Measurements from ENCODE around the gene SHROOM2. TPM values are rescaled to one million over a fixed set of nuclear protein-coding genes. Genes with fewer than 3 reads are reported as not detected.

SHROOM2 gene
- total and polyA plus RNA-seq, 7 donors: 0.05 to 0.47 (median 0.12) TPM

GRCh38 chrX:9844936-9845577 is 58.8 kb downstream of the SHROOM2 start:
- no peaks in the 10 kb centered on the region for H3K4me1 ChIP-seq
- intact Hi-C loops (cut with DNase I): no loop called here
- no peak overlapping the region for H3K27ac ChIP-seq
- no peaks in the 10 kb centered on the region for H3K27me3 ChIP-seq (ENCODE audit: insufficient read depth in 3 of 3, low read length in 2 of 3)
- H3K36me3 ChIP-seq (ENCODE audit: insufficient read depth in 1 of 2, low read depth in 1 of 2): no peaks in the 10 kb centered on the region
- WGBS, 3 donors: 70 to 80% (median 75%) methylated on average over 7 of the region's 7 CpGs
- ATAC-seq: no peak
- no peak for DNase-seq
- TF ChIP-seq CTCF (IDR thresholded peaks at IDR 0.05): no peak
- no peaks in the 10 kb centered on the region for H3K9me3 ChIP-seq
- H3K4me3 ChIP-seq: no peak overlapping the region

- DNase-seq (no peak), ATAC-seq (no peak)
- Histone ChIP-seq H3K36me3 (ENCODE audit: insufficient read depth in 1 of 2, low read depth in 1 of 2) (no peaks in the 10 kb centered on the region), H3K9me3 (no peaks in the 10 kb centered on the region), H3K4me3 (no peak overlapping the region), H3K27me3 (ENCODE audit: insufficient read depth in 3 of 3, low read length in 2 of 3) (no peaks in the 10 kb centered on the region), H3K27ac (no peak overlapping the region), H3K4me1 (no peaks in the 10 kb centered on the region)
- no peak for TF ChIP-seq CTCF (IDR thresholded peaks at IDR 0.05)
- intact Hi-C loops (cut with DNase I): no loop called here
- 71 to 86% (median 84%) methylated on average over 4 to 6 of the region's 6 CpGs for WGBS, 3 donors
These were observed 59.3 kb downstream of the SHROOM2 start for GRCh38 chrX:9845578-9845952.

GRCh38 chrX:9846631-9847030 is 60.4 kb downstream of the SHROOM2 start:
- Histone ChIP-seq H3K4me1 (no peaks in the 10 kb centered on the region), H3K27ac (no peak overlapping the region), H3K9me3 (no peaks in the 10 kb centered on the region), H3K36me3 (ENCODE audit: insufficient read depth in 1 of 2, low read depth in 1 of 2) (no peaks in the 10 kb centered on the region), H3K27me3 (ENCODE audit: insufficient read depth in 3 of 3, low read length in 2 of 3) (no peaks in the 10 kb centered on the region), H3K4me3 (no peak overlapping the region)
- intact Hi-C loops (cut with DNase I): no loop called here
- ATAC-seq (no peak), DNase-seq (no peak)
- TF ChIP-seq CTCF (IDR thresholded peaks at IDR 0.05): no peak
- 54 to 76% (median 67%) methylated on average over 8 of the region's 8 CpGs for WGBS, 3 donors

GRCh38 chrX:9847071-9847470 is 60.8 kb downstream of the SHROOM2 start:
- 72 to 84% (median 79%) methylated on average over 8 of the region's 8 CpGs for WGBS, 3 donors
- no peak for ATAC-seq
- no peak for DNase-seq
- intact Hi-C loops (cut with DNase I): no loop called here
- TF ChIP-seq CTCF (IDR thresholded peaks at IDR 0.05): no peak
- Histone ChIP-seq H3K27me3 (ENCODE audit: insufficient read depth in 3 of 3, low read length in 2 of 3) (no peaks in the 10 kb centered on the region), H3K27ac (no peak overlapping the region), H3K9me3 (no peaks in the 10 kb centered on the region), H3K4me3 (no peak overlapping the region), H3K36me3 (ENCODE audit: insufficient read depth in 1 of 2, low read depth in 1 of 2) (no peaks in the 10 kb centered on the region), H3K4me1 (no peaks in the 10 kb centered on the region)

Measured in psoas muscle (tissue), 8 donors.